GM23248 (cell line): ENCODE results near the gene SCNN1A. TPM values are rescaled to one million over a fixed set of nuclear protein-coding genes. Genes with fewer than 3 reads are reported as not detected.

Experiments used
- DNase-seq: peaks from one replicate; pipeline ENCODE4 v3.0.0-alpha.2; 2015
- H2AFZ ChIP-seq: fragments of 200-600 bp; sonication (generic); 2 replicates; pipeline ENCODE4 v1.6.1; 2016; ENCODE audit warnings: antibody characterized with exemption
- H3F3A ChIP-seq: fragments of 200-600 bp; sonication (generic); 2 replicates; pipeline ENCODE4 v1.6.1; 2016; ENCODE audit warnings: mild to moderate bottlenecking, antibody characterized with exemption, mixed run types; ENCODE audit not compliant: insufficient read depth
- H3K27ac ChIP-seq: fragments of 200-600 bp; sonication (generic); 2 replicates; pipeline ENCODE4 v1.5.1; 2016; ENCODE audit warnings: mild to moderate bottlenecking
- H3K27me3 ChIP-seq: fragments of 200-600 bp; sonication (generic); replicated peaks from 2 replicates; pipeline ENCODE4 v1.6.1; 2016; ENCODE audit warnings: mild to moderate bottlenecking; ENCODE audit not compliant: insufficient read depth
- H3K36me3 ChIP-seq: fragments of 200-600 bp; sonication (generic); 2 replicates; pipeline ENCODE4 v1.6.1; 2016; ENCODE audit warnings: low read depth, mild to moderate bottlenecking
- H3K4me1 ChIP-seq: fragments of 200-600 bp; sonication (generic); 2 replicates; pipeline ENCODE4 v1.6.1; 2016; ENCODE audit warnings: mild to moderate bottlenecking; ENCODE audit not compliant: insufficient read depth
- H3K4me2 ChIP-seq: fragments of 200-600 bp; sonication (generic); one replicate; pipeline ENCODE4 v1.6.1; 2016; ENCODE audit warnings: mild to moderate bottlenecking; ENCODE audit not compliant: unreplicated experiment
- H3K4me3 ChIP-seq: fragments of 200-600 bp; sonication (generic); 2 replicates; pipeline ENCODE4 v1.5.1; 2016; ENCODE audit warnings: mild to moderate bottlenecking
- H3K79me2 ChIP-seq: fragments of 200-600 bp; sonication (generic); 2 replicates; pipeline ENCODE4 v1.6.1; 2016; ENCODE audit warnings: mild to moderate bottlenecking; ENCODE audit not compliant: insufficient read depth
- H3K9ac ChIP-seq: fragments of 200-600 bp; sonication (generic); 2 replicates; pipeline ENCODE4 v1.6.1; 2016; ENCODE audit warnings: mild to moderate bottlenecking
- H3K9me2 ChIP-seq: fragments of 200-600 bp; sonication (generic); 2 replicates; pipeline ENCODE4 v1.6.1; 2016; ENCODE audit warnings: mixed run types, mild to moderate bottlenecking, moderate library complexity; ENCODE audit not compliant: insufficient read depth
- H3K9me3 ChIP-seq: fragments of 200-600 bp; sonication (generic); one replicate; pipeline ENCODE4 v1.6.1; 2017; ENCODE audit warnings: low read depth
- H4K20me1 ChIP-seq: fragments of 200-600 bp; sonication (generic); 2 replicates; pipeline ENCODE4 v1.6.0; 2016; ENCODE audit not compliant: insufficient read depth
- EZH2 ChIP-seq: fragments of 200-600 bp; sonication (generic); IDR thresholded peaks from 2 replicates; pipeline ENCODE4 v1.6.1; 2018; ENCODE audit warnings: antibody characterized with exemption, mild to moderate bottlenecking; ENCODE audit not compliant: insufficient read depth, poor library complexity, severe bottlenecking
- EZH2phosphoT487 ChIP-seq: fragments of 200-600 bp; sonication (generic); IDR thresholded peaks from 2 replicates; pipeline ENCODE4 v1.6.1; 2018; ENCODE audit warnings: antibody characterized with exemption, moderate library complexity, mild to moderate bottlenecking, low read depth; ENCODE audit not compliant: insufficient read depth
- WGBS, 2 experiments: methylation state at CpG; one replicate each; pipeline ENCODE4 v1.1.6; 2015 to 2017; ENCODE audit warnings: low lambda C conversion rate in 2 of 2, low coverage in 1 of 2; ENCODE audit errors: missing lambda C conversion rate in 2 of 2; 5-methylcytosine and 5-hydroxymethylcytosine counted together
- in situ Hi-C: fragments of 300-500 bp; cut with MboI; formaldehyde crosslinking; loops from 2 replicates; pipeline ENCODE4 v1.15.0; 2020
- polyA plus RNA-seq: library from polyadenylated mRNA; unstranded; fragments of >200 nt; fragmentation: Nextera tagmentation; extraction: Ambion mirVana; gene quantifications from 2 replicates; pipeline ENCODE4 v1.2.1, GENCODE V29; 2016
- total RNA-seq: library from RNA; depleted of rRNA; stranded (reverse); fragments of >200 nt; shearing (Covaris generic); gene quantifications from 2 replicates; pipeline ENCODE4 v1.2.3, GENCODE V29; 2014

The SCNN1A gene
- total and polyA plus RNA-seq, 2 experiments from 2014 or later, result 0.59 to 0.76 TPM

- DNase-seq, result no peak
Observed at GRCh38 chr12:6360578-6361490, 14.5 kb downstream of the SCNN1A start.

DNA sequence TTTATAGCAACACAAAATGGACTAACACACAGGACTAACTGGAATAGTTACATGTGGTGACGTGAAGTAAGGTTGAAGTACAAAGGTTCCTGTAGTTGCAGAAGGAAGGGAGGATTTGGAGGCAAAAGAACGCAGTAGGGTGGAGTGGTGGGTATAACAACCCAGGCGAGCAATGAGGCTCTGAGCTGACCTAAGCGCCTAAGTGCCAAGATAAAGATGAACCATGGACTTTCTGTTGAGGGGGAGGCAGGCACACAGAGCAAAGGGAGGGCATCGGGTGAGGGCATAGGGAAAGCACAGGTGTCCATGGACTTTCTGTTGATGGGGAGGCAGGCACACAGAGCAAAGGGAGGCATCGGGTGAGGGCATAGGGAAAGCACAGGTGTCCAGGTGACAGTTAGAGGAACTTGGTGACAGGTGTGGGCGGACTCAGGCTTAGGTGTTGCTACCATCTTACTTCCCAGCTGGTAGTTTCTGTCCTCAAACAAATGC is 15.2 kb downstream of the SCNN1A start:
- Histone ChIP-seq H3K79me2 (no peaks in the 10 kb centered on the region), H3K9ac (no peak overlapping the region), H3K4me1 (peaks cover 5% of the 10 kb centered on the region; the same call in 1 of the 2 replicates), H3K27me3 (no peaks in the 10 kb centered on the region), H3K9me3 (no peaks in the 10 kb centered on the region), H3K4me2 (no peak overlapping the region), H2AFZ (no peak overlapping the region), H3K9me2 (no peaks in the 10 kb centered on the region), H3F3A (no peaks in the 10 kb centered on the region), H3K36me3 (no peaks in the 10 kb centered on the region), H4K20me1 (no peaks in the 10 kb centered on the region), H3K27ac (no peak overlapping the region), H3K4me3 (no peak overlapping the region)
- 71 to 74% methylated on average over 7 of the region's 7 CpGs for WGBS, 2 experiments
- in situ Hi-C loops, result no loop called here
- TF ChIP-seq EZH2phosphoT487, result no peak
- no peak for TF ChIP-seq EZH2
- DNase-seq, result no peak

More at GRCh38 chr12:6360578-6361490, 14.5 kb downstream of the SCNN1A start:
- no peak overlapping the region for H3K9ac ChIP-seq
- no peaks in the 10 kb centered on the region for H3F3A ChIP-seq
- WGBS, 2 experiments, result 66 to 68% methylated on average over 11 of the region's 11 CpGs
- in situ Hi-C loops, result no loop called here
- no peaks in the 10 kb centered on the region for H3K9me2 ChIP-seq
- H3K27me3 ChIP-seq, result no peaks in the 10 kb centered on the region
- H3K4me1 ChIP-seq, result peaks cover 5% of the 10 kb centered on the region; the same call in 1 of the 2 replicates
- no peaks in the 10 kb centered on the region for H4K20me1 ChIP-seq
- H3K4me3 ChIP-seq, result no peak overlapping the region
- TF ChIP-seq EZH2 (no peak), EZH2phosphoT487 (no peak)
- H3K4me2 ChIP-seq, result no peak overlapping the region
- no peak overlapping the region for H2AFZ ChIP-seq
- no peaks in the 10 kb centered on the region for H3K9me3 ChIP-seq
- no peaks in the 10 kb centered on the region for H3K79me2 ChIP-seq
- no peak overlapping the region for H3K27ac ChIP-seq
- no peaks in the 10 kb centered on the region for H3K36me3 ChIP-seq

DNA sequence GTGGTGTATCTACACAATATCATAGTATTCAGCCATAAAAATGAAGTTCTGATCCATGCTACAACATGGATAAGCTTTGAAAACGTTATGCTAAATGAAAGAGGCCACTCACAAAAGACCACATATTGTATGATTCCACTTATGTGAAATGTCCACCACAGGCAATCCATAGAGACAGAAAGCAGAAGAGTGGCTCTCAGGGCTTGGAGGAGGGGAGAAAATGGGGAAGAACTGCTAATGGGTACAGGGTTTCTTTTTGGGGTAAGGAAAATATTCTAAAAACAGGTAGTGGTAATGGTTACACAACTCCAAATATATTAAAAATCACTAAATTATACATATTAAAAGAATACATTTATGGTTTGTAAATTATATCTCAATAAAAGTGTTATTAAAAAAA is 16.5 kb downstream of the SCNN1A start:
- no peak overlapping the region for H3K9ac ChIP-seq
- 39 to 45% methylated on average over 1 of the region's 1 CpG for WGBS, 2 experiments
- H3K4me1 ChIP-seq, result no peaks in the 10 kb centered on the region
- TF ChIP-seq EZH2 (no peak), EZH2phosphoT487 (no peak)
- in situ Hi-C loops, result no loop called here
- H3F3A ChIP-seq, result no peaks in the 10 kb centered on the region
- no peak overlapping the region for H3K4me3 ChIP-seq
- no peaks in the 10 kb centered on the region for H3K79me2 ChIP-seq
- no peaks in the 10 kb centered on the region for H3K36me3 ChIP-seq
- DNase-seq, result no peak
- no peaks in the 10 kb centered on the region for H3K9me3 ChIP-seq
- no peaks in the 10 kb centered on the region for H3K27me3 ChIP-seq
- H3K9me2 ChIP-seq, result no peaks in the 10 kb centered on the region
- no peaks in the 10 kb centered on the region for H4K20me1 ChIP-seq
- H3K27ac ChIP-seq, result no peak overlapping the region
- H2AFZ ChIP-seq, result no peak overlapping the region
- no peak overlapping the region for H3K4me2 ChIP-seq

- no peak overlapping the region for H3K27ac ChIP-seq
- no peak overlapping the region for H3K4me2 ChIP-seq
- in situ Hi-C loops, result no loop called here
- no peaks in the 10 kb centered on the region for H3K9me3 ChIP-seq
- no peak overlapping the region for H3K4me3 ChIP-seq
- no peaks in the 10 kb centered on the region for H3K79me2 ChIP-seq
- no peaks in the 10 kb centered on the region for H3K36me3 ChIP-seq
- H2AFZ ChIP-seq, result no peak overlapping the region
- no peaks in the 10 kb centered on the region for H3K4me1 ChIP-seq
- H3K27me3 ChIP-seq, result no peaks in the 10 kb centered on the region
- H4K20me1 ChIP-seq, result no peaks in the 10 kb centered on the region
- WGBS, 2 experiments, result 90 to 97% methylated on average over 5 of the region's 5 CpGs
- TF ChIP-seq EZH2 (no peak), EZH2phosphoT487 (no peak)
- no peaks in the 10 kb centered on the region for H3F3A ChIP-seq
- no peak overlapping the region for H3K9ac ChIP-seq
- no peak for DNase-seq
- H3K9me2 ChIP-seq, result no peaks in the 10 kb centered on the region
Observed at GRCh38 chr12:6356374-6356820, 19.0 kb downstream of the SCNN1A start.
